WERI-Rb-1 (cell line): ENCODE data around the gene BDP1.
"Not testable (repeated sequence)": the region's sequence is repeated elsewhere in the genome, so short reads cannot be mapped to it uniquely, and the experiment has no call there.

Experiments
- DNase-seq: peaks from one replicate; pipeline ENCODE4 v3.0.0-alpha.2; 2020
- H3K27ac ChIP-seq: fragments of 250-450 bp; sonication (Bioruptor Pico); 2 replicates; pipeline ENCODE4 v1.5.1; 2020; ENCODE audit warnings: mild to moderate bottlenecking, moderate library complexity
- H3K27me3 ChIP-seq: fragments of 250-450 bp; sonication (Bioruptor Pico); 2 replicates; pipeline ENCODE4 v1.5.1; 2021; ENCODE audit warnings: mild to moderate bottlenecking, low read depth, moderate library complexity; ENCODE audit not compliant: insufficient read depth, severe bottlenecking
- H3K36me3 ChIP-seq: fragments of 250-450 bp; sonication (Bioruptor Pico); 2 replicates; pipeline ENCODE4 v1.5.1; 2020; ENCODE audit warnings: mild to moderate bottlenecking, moderate library complexity
- H3K4me3 ChIP-seq: 2 replicates; pipeline ENCODE4 v1.5.1; 2011; ENCODE audit warnings: low read depth, mild to moderate bottlenecking, control low read depth, low read length
- H3K9me3 ChIP-seq: fragments of 250-450 bp; sonication (Bioruptor Pico); 2 replicates; pipeline ENCODE4 v1.5.1; 2021; ENCODE audit warnings: mild to moderate bottlenecking, moderate library complexity; ENCODE audit not compliant: severe bottlenecking
- TF ChIP-seq, protein P1 (sequence below): IDR thresholded peaks from 2 replicates; pipeline ENCODE4 v1.5.1; 2011; ENCODE audit warnings: low read depth, mild to moderate bottlenecking, control low read depth, inconsistent platforms, low read length

Gene BDP1

DNA sequence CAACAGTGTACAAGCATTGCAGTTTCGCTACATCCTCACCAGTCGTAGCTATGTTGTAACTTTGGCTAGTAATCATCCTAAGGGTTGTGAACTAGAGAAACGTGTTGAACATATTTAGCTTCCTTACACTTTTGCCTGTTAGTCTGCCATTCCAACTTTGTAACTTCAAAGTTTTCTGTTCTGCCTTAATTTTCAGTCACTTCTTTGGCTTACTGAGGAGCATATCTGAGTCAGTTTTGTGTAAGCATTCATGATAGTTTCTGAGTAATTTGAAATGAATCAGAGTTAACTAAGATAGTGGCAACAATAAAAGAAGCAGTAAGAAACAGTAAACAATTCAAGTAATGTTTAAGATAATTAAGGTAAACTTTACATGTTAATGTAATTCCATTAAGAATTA lies 72.8 kb downstream of the BDP1 start:
- Histone ChIP-seq H3K27ac (no peak overlapping the region), H3K9me3 (no peaks in the 10 kb centered on the region), H3K36me3 (peaks cover 44% of the 10 kb centered on the region), H3K4me3 (no peak overlapping the region), H3K27me3 (no peaks in the 10 kb centered on the region)
- TF ChIP-seq, protein P1, sequence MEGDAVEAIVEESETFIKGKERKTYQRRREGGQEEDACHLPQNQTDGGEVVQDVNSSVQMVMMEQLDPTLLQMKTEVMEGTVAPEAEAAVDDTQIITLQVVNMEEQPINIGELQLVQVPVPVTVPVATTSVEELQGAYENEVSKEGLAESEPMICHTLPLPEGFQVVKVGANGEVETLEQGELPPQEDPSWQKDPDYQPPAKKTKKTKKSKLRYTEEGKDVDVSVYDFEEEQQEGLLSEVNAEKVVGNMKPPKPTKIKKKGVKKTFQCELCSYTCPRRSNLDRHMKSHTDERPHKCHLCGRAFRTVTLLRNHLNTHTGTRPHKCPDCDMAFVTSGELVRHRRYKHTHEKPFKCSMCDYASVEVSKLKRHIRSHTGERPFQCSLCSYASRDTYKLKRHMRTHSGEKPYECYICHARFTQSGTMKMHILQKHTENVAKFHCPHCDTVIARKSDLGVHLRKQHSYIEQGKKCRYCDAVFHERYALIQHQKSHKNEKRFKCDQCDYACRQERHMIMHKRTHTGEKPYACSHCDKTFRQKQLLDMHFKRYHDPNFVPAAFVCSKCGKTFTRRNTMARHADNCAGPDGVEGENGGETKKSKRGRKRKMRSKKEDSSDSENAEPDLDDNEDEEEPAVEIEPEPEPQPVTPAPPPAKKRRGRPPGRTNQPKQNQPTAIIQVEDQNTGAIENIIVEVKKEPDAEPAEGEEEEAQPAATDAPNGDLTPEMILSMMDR, result no peak
- no peak for DNase-seq

DNA sequence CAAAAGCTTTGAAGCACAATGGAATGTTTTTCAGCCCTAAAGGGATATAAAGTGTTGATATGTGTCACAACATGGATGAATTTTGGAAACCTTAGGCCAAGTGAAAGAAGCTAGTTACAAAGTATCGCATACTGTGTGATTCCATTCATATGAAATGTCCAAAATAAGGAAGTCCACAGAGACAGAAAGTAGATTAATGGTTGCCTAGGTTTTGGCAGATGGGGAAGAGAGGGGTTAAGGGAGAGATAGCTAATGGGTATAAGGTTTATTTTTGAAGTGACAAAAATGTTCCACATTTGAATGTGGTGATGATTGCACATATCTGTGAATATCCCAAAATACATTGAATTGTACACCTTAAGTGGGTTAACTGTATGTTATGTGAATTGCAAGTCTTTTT lies 74.2 kb downstream of the BDP1 start:
- DNase-seq, result no peak
- peaks cover 47% of the 10 kb centered on the region for H3K36me3 ChIP-seq

GRCh38 chr5:71533142-71533541 lies 77.7 kb downstream of the BDP1 start:
- Histone ChIP-seq H3K27ac (no peak overlapping the region), H3K36me3 (peaks cover 49% of the 10 kb centered on the region)
- no peak for DNase-seq

More for the DNA sequence above, 74.2 kb downstream of the BDP1 start:
- H3K4me3 ChIP-seq, result no peak overlapping the region
- H3K27ac ChIP-seq, result no peak overlapping the region
- no peaks in the 10 kb centered on the region for H3K27me3 ChIP-seq
- TF ChIP-seq, protein P1, result no peak
- no peaks in the 10 kb centered on the region for H3K9me3 ChIP-seq

DNA sequence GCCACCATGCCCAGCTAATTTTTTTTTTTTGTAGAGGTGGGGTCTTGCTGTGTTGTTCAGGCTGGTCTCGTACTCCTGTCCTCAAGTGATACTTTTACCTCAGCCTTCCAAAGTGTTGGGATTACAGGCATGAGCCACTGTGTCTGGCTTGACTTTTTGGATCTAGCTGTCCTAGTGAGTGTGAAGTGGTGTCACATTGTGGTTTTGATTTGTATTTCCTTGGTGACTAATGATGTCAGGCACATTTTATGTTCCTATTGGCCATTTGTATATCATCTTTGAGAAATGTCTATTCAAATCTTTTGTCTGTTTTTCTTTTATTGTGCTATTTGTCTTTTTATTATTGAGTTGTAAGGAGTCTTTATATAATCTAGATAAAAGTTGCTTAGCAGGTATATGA lies 78.2 kb downstream of the BDP1 start:
- H3K36me3 ChIP-seq, result peaks cover 48% of the 10 kb centered on the region
- no peaks in the 10 kb centered on the region for H3K9me3 ChIP-seq
- TF ChIP-seq, protein P1, result no peak
- no peak overlapping the region for H3K27ac ChIP-seq
- H3K27me3 ChIP-seq, result no peaks in the 10 kb centered on the region
- DNase-seq, result no peak
- H3K4me3 ChIP-seq, result no peak overlapping the region

More at GRCh38 chr5:71533142-71533541, 77.7 kb downstream of the BDP1 start:
- Histone ChIP-seq H3K27me3 (no peaks in the 10 kb centered on the region), H3K4me3 (no peak overlapping the region), H3K9me3 (no peaks in the 10 kb centered on the region)
- TF ChIP-seq, protein P1, result no peak

DNA sequence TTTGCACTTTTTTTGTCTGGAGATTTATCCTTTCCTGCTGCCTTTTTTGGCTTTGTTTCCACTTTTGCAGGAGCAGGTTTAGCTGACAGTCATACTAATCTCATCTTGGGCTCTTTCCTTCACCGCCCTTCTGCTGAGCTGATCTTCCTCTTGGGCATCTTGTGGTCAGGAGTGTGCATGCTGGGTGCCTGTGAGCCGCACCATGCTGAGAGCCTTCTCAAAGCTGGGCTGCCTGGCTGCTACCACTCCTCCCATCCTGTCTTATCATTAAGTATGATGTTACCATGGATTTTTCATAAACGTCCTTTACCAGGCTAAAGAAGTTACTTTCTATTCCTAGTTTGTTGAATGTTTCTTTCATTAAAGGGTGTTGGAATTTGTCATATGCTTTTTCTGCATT lies 82.2 kb downstream of the BDP1 start:
- Histone ChIP-seq H3K4me3 (no peak overlapping the region), H3K27me3 (no peaks in the 10 kb centered on the region), H3K36me3 (peaks cover 55% of the 10 kb centered on the region), H3K9me3 (no peaks in the 10 kb centered on the region), H3K27ac (no peak overlapping the region)
- TF ChIP-seq, protein P1, result no peak
- DNase-seq, result no peak

DNA sequence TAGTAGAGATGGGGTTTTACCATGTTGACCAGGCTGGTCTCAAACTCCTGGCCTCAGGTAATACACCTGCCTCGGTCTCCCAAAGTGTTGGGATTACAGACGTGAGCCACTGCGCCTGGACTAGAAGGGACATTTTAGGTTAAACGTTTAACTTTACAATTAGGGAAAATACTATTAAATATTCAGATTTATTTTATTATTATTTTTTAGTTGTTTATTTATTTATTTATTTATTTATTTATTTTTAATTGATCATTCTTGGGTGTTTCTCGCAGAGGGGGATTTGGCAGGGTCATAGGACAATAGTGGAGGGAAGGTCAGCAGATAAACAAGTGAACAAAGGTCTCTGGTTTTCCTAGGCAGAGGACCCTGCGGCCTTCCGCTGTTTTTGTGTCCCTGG lies 95.4 kb downstream of the BDP1 start:
- not testable (repeated sequence) for H3K4me3 ChIP-seq, H3K27me3 ChIP-seq, H3K27ac ChIP-seq, DNase-seq, H3K9me3 ChIP-seq
- peaks cover 62% of the 10 kb centered on the region for H3K36me3 ChIP-seq

DNA sequence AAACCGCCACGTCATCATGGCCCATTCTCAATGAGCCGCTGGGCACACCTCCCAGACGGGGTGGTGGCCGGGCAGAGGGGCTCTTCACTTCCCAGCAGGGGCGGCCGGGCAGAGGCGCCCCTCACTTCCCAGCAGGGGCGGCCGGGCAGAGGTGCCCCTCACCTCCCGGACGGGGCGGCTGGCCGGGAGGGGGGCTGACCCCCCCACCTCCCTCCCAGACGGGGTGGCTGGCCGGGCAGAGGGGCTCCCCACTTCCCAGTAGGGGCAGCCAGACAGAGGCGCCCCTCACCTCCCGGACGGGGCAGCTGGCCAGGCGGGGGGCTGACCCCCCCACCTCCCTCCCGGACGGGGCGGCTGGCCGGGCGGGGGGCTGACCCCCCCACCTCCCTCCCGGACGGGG lies 96.1 kb downstream of the BDP1 start:
- H3K9me3 ChIP-seq, H3K27me3 ChIP-seq, H3K27ac ChIP-seq, DNase-seq, H3K4me3 ChIP-seq: not testable (repeated sequence)
- H3K36me3 ChIP-seq, result peaks cover 60% of the 10 kb centered on the region

- H3K9me3 ChIP-seq, H3K27ac ChIP-seq, H3K27me3 ChIP-seq, H3K4me3 ChIP-seq, DNase-seq: not testable (repeated sequence)
- H3K36me3 ChIP-seq, result peaks cover 60% of the 10 kb centered on the region
These were observed 96.7 kb downstream of the BDP1 start for GRCh38 chr5:71552026-71552749.
